H9 (cell line): ENCODE data around the gene GNB1L. TPM values are rescaled to one million over a fixed set of nuclear protein-coding genes. Genes with fewer than 3 reads are reported as not detected.

Experiments
- DNase-seq: peaks from one replicate; pipeline ENCODE4 v3.0.0-alpha.2; 2017
- H2AFZ ChIP-seq: one replicate; pipeline ENCODE4 v1.6.1; 2013; ENCODE audit warnings: mild to moderate bottlenecking, low read length, control low read depth, moderate library complexity
- H2AK5ac ChIP-seq: 2 replicates; pipeline ENCODE4 v1.6.1; 2013; ENCODE audit warnings: low read length, control low read depth, mixed read lengths; ENCODE audit not compliant: insufficient read length
- H2BK120ac ChIP-seq: one replicate; pipeline ENCODE4 v1.6.1; 2013; ENCODE audit warnings: low read depth, mild to moderate bottlenecking, low read length, control low read depth, inconsistent platforms; ENCODE audit not compliant: poor library complexity, severe bottlenecking
- H2BK12ac ChIP-seq: 2 replicates; pipeline ENCODE4 v1.6.1; 2013; ENCODE audit warnings: low read length, control low read depth, mixed read lengths, low read depth; ENCODE audit not compliant: insufficient read length
- H2BK15ac ChIP-seq: 2 replicates; pipeline ENCODE4 v1.6.1; 2013; ENCODE audit warnings: low read depth, low read length, control low read depth
- H2BK20ac ChIP-seq: one replicate; pipeline ENCODE4 v1.6.1; 2013; ENCODE audit warnings: low read depth, mild to moderate bottlenecking, low read length, control low read depth, inconsistent platforms; ENCODE audit not compliant: poor library complexity, severe bottlenecking
- H2BK5ac ChIP-seq: 2 replicates; pipeline ENCODE4 v1.6.1; 2013; ENCODE audit warnings: low read length, control low read depth, mixed read lengths; ENCODE audit not compliant: insufficient read length
- H3K14ac ChIP-seq: 2 replicates; pipeline ENCODE4 v1.6.1; 2013; ENCODE audit warnings: low read length, control low read depth; ENCODE audit not compliant: insufficient read depth
- H3K18ac ChIP-seq: 2 replicates; pipeline ENCODE4 v1.6.1; 2013; ENCODE audit warnings: low read depth, mild to moderate bottlenecking, mixed read lengths, low read length, control low read depth; ENCODE audit not compliant: insufficient read length
- H3K23ac ChIP-seq: 2 replicates; pipeline ENCODE4 v1.6.1; 2013; ENCODE audit warnings: low read length, control low read depth, mixed read lengths, low read depth; ENCODE audit not compliant: insufficient read length
- H3K23me2 ChIP-seq: 2 replicates; pipeline ENCODE4 v1.6.1; 2013; ENCODE audit warnings: low read depth, mild to moderate bottlenecking, mixed read lengths, low read length, control low read depth; ENCODE audit not compliant: insufficient read length, poor library complexity, severe bottlenecking
- H3K27ac ChIP-seq: 2 replicates; pipeline ENCODE4 v1.5.1; 2013; ENCODE audit warnings: low read length, control low read depth, mixed read lengths, low read depth; ENCODE audit not compliant: insufficient read length
- H3K27me3 ChIP-seq: 2 replicates; pipeline ENCODE4 v1.6.1; 2013; ENCODE audit warnings: low read length, control low read depth, inconsistent platforms; ENCODE audit not compliant: insufficient read depth
- H3K4ac ChIP-seq: 2 replicates; pipeline ENCODE4 v1.6.1; 2013; ENCODE audit warnings: low read depth, mild to moderate bottlenecking, control low read depth, inconsistent platforms, low read length, moderate library complexity
- H3K4me1 ChIP-seq: 2 replicates; pipeline ENCODE4 v1.6.1; 2013; ENCODE audit warnings: low read length, control low read depth, inconsistent platforms; ENCODE audit not compliant: insufficient read depth
- H3K4me2 ChIP-seq: 2 replicates; pipeline ENCODE4 v1.6.1; 2013; ENCODE audit warnings: low read length, control low read depth, mixed read lengths; ENCODE audit not compliant: insufficient read length, insufficient read depth
- H3K56ac ChIP-seq: 2 replicates; pipeline ENCODE4 v1.6.1; 2013; ENCODE audit warnings: low read depth, mild to moderate bottlenecking, mixed read lengths, low read length, control low read depth; ENCODE audit not compliant: insufficient read length
- H3K79me1 ChIP-seq: 2 replicates; pipeline ENCODE4 v1.6.1; 2013; ENCODE audit warnings: low read depth, mild to moderate bottlenecking, moderate library complexity, low read length, control low read depth, inconsistent platforms; ENCODE audit not compliant: insufficient read depth, poor library complexity, severe bottlenecking
- H3K79me2 ChIP-seq: 2 replicates; pipeline ENCODE4 v1.6.1; 2013; ENCODE audit warnings: low read length, control low read depth, inconsistent platforms; ENCODE audit not compliant: insufficient read depth
- H3K9ac ChIP-seq: 2 replicates; pipeline ENCODE4 v1.6.1; 2013; ENCODE audit warnings: low read length, control low read depth, mixed read lengths; ENCODE audit not compliant: insufficient read length; ENCODE audit errors: extremely low read depth
- H3K9me3 ChIP-seq: one replicate; pipeline ENCODE4 v1.6.1; 2013; ENCODE audit warnings: low read depth, low read length, inconsistent platforms; ENCODE audit not compliant: control insufficient read depth
- H3T11ph ChIP-seq: one replicate; pipeline ENCODE4 v1.6.1; 2013; ENCODE audit warnings: mild to moderate bottlenecking, low read length, control low read depth, inconsistent platforms
- H4K20me1 ChIP-seq: one replicate; pipeline ENCODE4 v1.6.1; 2013; ENCODE audit not compliant: control insufficient read depth, insufficient read length, insufficient read depth
- H4K5ac ChIP-seq: 2 replicates; pipeline ENCODE4 v1.6.1; 2013; ENCODE audit warnings: low read depth, mild to moderate bottlenecking, mixed read lengths, low read length, control low read depth; ENCODE audit not compliant: insufficient read length
- H4K8ac ChIP-seq: replicated peaks from 2 replicates; pipeline ENCODE4 v1.6.1; 2013; ENCODE audit warnings: low read length, control low read depth, mixed read lengths, low read depth; ENCODE audit not compliant: insufficient read length
- H4K91ac ChIP-seq: 2 replicates; pipeline ENCODE4 v1.6.1; 2013; ENCODE audit warnings: low read depth, mild to moderate bottlenecking, moderate library complexity, mixed read lengths, low read length, control low read depth; ENCODE audit not compliant: insufficient read length
- H3K27ac Mint-ChIP-seq, 3 experiments: 2 replicates in 2 of 3; 3 replicates in 1 of 3; pipeline ENCODE4 v1.8.0; 2020 to 2021; ENCODE audit warnings: mixed read lengths in 3 of 3, mild to moderate bottlenecking in 1 of 3, moderate library complexity in 1 of 3
- H3K27me3 Mint-ChIP-seq: 2 replicates; pipeline ENCODE4 v1.8.0; 2021; ENCODE audit warnings: low read depth, mild to moderate bottlenecking, moderate library complexity, mixed read lengths
- H3K36me3 Mint-ChIP-seq, 3 experiments: 2 replicates in 2 of 3; 3 replicates in 1 of 3; pipeline ENCODE4 v1.8.0; 2020 to 2021; ENCODE audit warnings: low read depth in 3 of 3, mixed read lengths in 3 of 3; ENCODE audit not compliant: insufficient read depth in 1 of 3
- H3K4me1 Mint-ChIP-seq, 2 experiments: 2 replicates each; pipeline ENCODE4 v1.8.0; 2020; ENCODE audit warnings: mixed read lengths in 2 of 2
- H3K4me3 Mint-ChIP-seq, 2 experiments: 2 replicates in 1 of 2; 3 replicates in 1 of 2; pipeline ENCODE4 v1.8.0; 2020 to 2021; ENCODE audit warnings: mild to moderate bottlenecking in 2 of 2, mixed read lengths in 2 of 2, moderate library complexity in 1 of 2
- H3K9me3 Mint-ChIP-seq, 2 experiments: 2 replicates in 1 of 2; 3 replicates in 1 of 2; pipeline ENCODE4 v1.8.0; 2020; ENCODE audit warnings: mild to moderate bottlenecking in 2 of 2, mixed read lengths in 2 of 2, moderate library complexity in 1 of 2
- CTCF ChIP-seq: fragments of 200-600 bp; sonication (generic); conservative IDR thresholded peaks from 3 replicates; pipeline ENCODE4 v1.8.0; 2021; ENCODE audit warnings: antibody characterized with exemption, mild to moderate bottlenecking
- WGBS: extraction: QIAGEN DNeasy Blood & Tissue Kit; methylation state at CpG from one replicate; pipeline ENCODE4 v1.1.7; 2013; ENCODE audit warnings: missing lambda C conversion rate, low lambda C conversion rate, mixed read lengths; ENCODE audit not compliant: insufficient read length; ENCODE audit errors: extremely low coverage; 5-methylcytosine and 5-hydroxymethylcytosine counted together
- total RNA-seq: library from RNA; stranded (reverse); gene quantifications from 2 replicates; pipeline ENCODE4 v1.2.1, GENCODE V29; 2021

The GNB1L gene
- total RNA-seq, 1 experiment from 2014 or later = 22.4 TPM

- Histone ChIP-seq H2BK20ac (no peak overlapping the region), H2BK120ac (no peak overlapping the region), H2BK15ac (no peak overlapping the region), H3K4me2 (no peak overlapping the region), H3K79me2 (no peaks in the 10 kb centered on the region; the same call in 1 of the 2 replicates), H3K9me3 (no peaks in the 10 kb centered on the region), H4K8ac (no peak overlapping the region), H3T11ph (no peak overlapping the region), H3K56ac (no peak overlapping the region), H4K91ac (peak overlapping the region; percentile 56), H3K27me3 (no peaks in the 10 kb centered on the region), H4K5ac (no peak overlapping the region), H3K4ac (no peak overlapping the region; the same call in 1 of the 2 replicates), H2AFZ (no peak overlapping the region), H3K23ac (no peak overlapping the region), H3K18ac (no peak overlapping the region), H4K20me1 (no peaks in the 10 kb centered on the region), H3K23me2 (no peaks in the 10 kb centered on the region), H3K79me1 (no peaks in the 10 kb centered on the region), H3K4me1 (peaks cover 2% of the 10 kb centered on the region; the same call in 1 of the 2 replicates), H2BK5ac (no peak overlapping the region), H2AK5ac (no peak overlapping the region), H3K9ac (no peak overlapping the region), H3K27ac (no peak overlapping the region), H3K14ac (no peak overlapping the region), H2BK12ac (no peak overlapping the region)
- peaks cover 31% of the 10 kb centered on the region in 2 experiments for H3K4me1 Mint-ChIP-seq
- H3K27me3 Mint-ChIP-seq = no peaks in the 10 kb centered on the region
- DNase-seq = no peak
- H3K27ac Mint-ChIP-seq = peak overlapping the region in 2 of 3 experiments; percentile 72 to 86; a peak in 2 of 7 replicates
- WGBS = no CpG with 5 or more reads among the region's 20 CpGs
- no peak overlapping the region for H3K4me3 Mint-ChIP-seq
- H3K9me3 Mint-ChIP-seq = no peaks in the 10 kb centered on the region
- TF ChIP-seq CTCF = no peak
- no peaks in the 10 kb centered on the region for H3K36me3 Mint-ChIP-seq
Measured at GRCh38 chr22:19877626-19878339, 23.1 kb upstream of the GNB1L start.
